ENCODE results near the gene ACTL10.

The ACTL10 gene

DNA sequence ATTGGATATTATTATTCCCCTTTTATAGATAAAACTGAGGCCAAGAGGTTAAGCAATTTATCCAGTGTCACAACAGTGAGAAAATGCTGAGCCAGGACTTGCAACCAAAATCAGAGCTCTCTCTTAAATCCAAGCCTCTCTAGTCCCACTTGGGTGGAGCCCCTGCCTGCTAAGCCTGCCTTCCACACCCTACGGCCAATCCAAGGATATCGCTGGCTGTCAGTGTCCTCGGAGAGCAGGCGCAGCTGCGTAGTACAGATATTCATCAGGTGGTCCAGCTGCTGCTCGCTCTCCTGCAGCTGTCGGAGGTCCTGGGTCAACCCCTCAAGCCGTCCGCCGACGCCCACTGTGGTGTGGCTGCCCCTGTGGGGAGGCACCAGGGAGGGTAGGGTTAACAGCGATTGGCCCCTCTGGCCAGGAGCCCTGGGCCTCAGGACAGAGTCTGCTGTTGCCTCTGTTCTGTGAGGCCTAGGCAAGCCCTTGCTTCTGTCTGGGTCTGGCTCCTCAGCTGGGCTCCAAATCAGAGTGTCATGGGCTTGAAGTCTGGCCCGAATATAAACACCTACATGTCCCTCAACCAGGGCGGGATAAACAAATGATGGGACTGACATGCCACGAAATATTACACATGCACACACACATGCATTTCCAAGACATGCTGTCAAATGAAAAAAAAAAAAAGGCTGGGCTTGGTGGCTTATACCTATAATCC, 11.4 kb downstream of the ACTL10 start:
- DNase-seq (ENCODE audit: low read depth in 2 of 2), result no peak

DNA sequence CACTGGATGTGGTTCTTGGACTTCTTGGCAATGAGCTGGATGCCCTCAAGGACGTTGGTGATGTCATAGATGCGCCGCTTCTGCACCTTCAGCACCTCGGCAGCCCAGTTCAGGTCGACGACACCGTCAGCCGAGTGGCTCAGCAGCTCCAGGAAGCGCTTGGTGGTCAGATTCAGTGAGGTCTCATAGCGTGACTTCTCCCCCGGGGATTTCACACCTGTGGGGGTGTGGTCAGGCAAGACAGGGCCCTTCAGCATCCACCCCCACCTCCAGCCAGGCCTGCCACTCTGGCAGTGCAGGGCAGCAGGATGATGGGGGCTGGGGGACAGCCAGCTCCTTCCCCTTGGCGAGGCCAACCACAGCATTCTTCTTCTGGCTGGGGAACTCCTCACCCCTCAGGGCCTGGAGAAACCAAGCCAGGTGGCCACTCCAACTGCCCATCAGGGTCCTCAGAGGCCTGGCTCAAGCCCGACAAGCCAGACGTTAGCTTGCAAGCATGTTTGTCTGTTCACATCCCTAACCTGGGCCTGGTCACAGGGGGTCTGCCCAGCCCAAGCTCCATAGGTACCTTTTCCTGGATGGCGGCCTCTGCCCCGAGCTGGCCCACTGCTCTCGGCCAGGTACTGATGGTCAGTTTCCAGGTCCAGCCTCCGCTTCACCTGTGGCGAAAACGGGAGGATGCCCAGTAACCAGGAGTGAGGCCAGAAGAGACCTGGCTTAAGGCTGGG, 13.2 kb downstream of the ACTL10 start:
- DNase-seq (ENCODE audit: low read depth in 2 of 2), result peak; percentile 51 to 53

- no peak for DNase-seq (ENCODE audit: low read depth in 2 of 2)
Measured at GRCh38 chr20:33680686-33681085, 13.9 kb downstream of the ACTL10 start.

DNA sequence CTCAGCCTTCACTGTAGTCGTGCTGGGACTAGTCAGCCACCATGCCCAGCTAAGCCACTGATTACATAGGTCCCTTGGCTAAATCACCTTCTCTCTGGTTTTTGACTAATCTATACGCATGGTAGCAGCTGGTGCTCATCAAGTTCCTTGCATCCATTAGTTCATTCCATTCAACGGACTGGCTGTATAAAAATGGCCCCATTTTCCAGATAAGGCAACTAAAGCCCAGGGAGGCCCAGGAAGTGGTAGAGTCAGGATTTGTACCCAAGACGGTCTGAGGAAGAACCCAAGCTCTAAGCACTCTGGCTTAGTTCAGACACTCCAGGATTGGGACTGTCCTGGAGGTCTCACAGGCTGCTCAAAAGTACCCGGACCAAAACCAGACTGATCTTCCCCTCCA, 14.5 kb downstream of the ACTL10 start:
- DNase-seq (ENCODE audit: low read depth in 2 of 2), result no peak

DNA sequence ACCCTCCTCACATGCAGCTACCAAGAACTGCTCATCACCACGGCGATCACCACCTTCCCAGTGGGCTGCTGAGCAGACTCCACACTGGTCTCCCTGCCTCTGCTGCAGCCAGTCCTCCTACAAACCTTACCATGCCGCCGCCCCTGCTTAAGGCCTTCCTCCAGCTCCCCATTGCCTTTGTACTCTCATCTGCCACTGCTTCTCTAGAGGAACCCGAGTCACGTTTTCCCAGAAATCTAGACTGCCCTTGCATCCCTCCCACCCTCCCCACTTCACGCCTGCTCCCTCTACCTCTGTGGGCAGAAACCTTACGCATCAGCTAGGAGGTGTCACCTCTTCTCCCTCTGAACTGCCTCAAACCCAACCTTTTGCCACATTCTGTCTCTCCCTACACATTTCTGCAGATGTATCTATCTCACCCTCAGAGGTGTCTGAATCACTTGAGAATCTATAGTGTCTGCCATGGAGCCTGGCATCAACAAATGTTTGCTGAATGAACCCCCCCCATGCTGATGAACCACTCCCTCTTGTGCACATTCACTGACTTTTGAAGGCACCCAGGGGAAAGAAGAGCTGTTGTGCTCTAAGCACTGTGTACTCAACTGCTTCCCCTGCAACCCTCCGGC, 15.1 kb downstream of the ACTL10 start:
- DNase-seq (ENCODE audit: low read depth in 2 of 2), result peak in 1 of 2 donors; percentile 32

DNA sequence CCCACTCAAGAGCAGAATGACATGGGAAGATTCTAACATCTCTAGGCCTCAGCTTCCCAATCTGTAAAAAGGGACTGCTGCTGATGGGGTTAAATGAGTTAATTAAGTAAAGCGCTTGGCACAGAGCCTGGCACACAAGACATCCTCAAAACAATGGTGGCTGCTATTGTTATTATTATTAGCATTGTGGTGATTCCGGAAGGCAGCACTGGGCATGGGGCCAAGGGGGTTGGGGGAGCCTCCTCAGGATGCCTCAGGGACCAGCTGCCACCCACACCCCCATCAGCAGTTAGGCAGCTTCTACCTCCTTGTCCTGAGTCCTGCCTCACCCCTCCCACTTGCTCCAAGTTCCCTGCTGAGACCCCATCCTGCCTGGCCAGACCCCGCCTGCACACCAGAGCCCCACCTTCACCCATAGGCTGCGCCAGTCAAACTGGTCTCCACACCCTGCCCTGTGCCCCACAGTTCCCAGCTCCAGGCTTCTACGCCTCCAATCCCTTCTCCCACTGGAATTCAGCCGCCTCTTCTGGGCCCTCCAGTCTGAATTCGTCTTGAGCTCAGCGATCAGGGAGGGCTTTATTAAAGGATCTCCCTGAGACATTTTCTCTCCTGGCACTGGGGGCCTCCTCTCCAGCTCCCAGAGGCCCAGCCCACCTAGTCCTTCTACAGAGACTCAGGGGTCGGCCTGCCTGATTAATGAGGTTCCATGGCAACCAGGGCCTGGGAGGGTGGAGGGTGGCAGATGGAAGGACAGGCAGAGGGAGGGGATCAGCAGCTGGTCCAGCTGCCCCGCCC, 18.0 kb downstream of the ACTL10 start:
- no peak for DNase-seq (ENCODE audit: low read depth in 2 of 2)

GRCh38 chr20:33685328-33686099, 18.8 kb downstream of the ACTL10 start:
- DNase-seq (ENCODE audit: low read depth in 2 of 2), result peak; percentile 67 to 68

DNA sequence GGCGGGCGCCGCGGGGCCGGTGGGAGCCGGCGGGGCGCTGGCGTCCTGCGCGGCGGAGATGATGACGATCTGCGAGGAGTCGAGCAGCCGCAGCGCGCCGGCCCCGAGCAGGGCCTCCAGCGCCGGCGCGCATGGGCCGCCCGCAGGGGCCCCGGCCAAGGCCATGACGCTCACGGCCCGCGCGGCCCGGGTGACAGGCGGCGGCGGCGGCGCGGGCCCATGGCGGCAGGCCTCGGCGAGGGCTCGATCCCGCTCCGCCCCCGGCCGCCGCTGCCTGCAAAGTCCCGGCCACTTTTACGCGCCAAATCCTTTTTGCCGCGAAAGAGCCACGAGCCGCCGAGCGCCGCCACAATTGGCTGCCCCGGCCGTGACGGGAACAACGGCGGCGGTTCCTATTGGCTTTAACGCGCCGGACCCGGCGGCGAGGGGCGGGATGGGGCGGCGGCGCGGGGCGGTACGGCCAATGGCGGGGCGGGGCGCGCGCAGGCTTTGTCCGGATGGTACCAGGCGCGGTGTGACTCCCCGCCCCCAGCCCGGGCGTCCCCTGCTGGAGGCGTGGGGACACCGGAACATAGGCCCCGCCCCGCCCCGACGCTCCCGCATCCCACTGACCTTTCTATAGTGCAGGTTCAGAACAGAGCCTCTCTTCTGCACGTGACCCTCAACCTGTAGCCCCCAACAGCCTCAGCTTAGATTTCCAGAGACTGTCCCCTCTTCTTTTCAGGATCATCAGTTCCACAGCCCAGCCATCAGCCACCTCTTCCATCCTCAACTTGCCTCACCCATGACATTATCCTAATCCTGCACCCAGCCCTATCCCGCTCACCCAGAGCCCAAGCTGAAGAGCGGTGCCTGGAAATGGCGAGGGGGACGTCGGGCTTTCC, 19.6 kb downstream of the ACTL10 start, which contains the start of gene E2F1:
Gene E2F1, minus strand, starts transcription at position 286 of the 884 bp plus-strand sequence. Its CDS starts 121 bp downstream, at position 165.
- peak; percentile 95 to 96 for DNase-seq (ENCODE audit: low read depth in 2 of 2)

- no peak for DNase-seq (ENCODE audit: low read depth in 2 of 2)
Measured at GRCh38 chr20:33686984-33687366, 20.2 kb downstream of the ACTL10 start.

GRCh38 chr20:33687370-33687915, 20.7 kb downstream of the ACTL10 start:
- DNase-seq (ENCODE audit: low read depth in 2 of 2), result no peak

GRCh38 chr20:33687993-33688937, 21.5 kb downstream of the ACTL10 start:
- no peak for DNase-seq (ENCODE audit: low read depth in 2 of 2)

DNA sequence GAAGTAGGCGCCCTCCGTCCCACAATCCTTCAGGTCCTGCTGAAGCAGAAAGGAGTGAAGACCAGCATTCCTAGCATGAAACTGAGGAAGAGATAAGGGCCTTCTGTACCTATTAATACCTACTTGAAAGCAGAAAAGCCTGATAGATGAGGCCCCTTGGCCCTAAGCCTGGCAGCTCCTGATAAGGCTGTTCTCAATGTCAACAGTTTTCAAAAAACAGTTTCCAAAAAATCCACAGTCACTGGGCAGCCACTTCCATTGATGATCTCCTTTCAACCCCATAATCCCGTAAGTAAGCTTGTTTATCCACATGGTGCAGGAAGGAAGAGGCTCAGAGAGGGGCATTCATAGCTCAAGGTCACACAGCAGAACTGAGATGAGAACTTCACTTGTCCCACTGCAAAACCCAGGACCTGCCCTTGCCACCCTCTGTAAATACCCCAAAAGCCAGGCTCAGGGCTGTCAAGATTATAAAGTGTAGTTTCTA, 22.2 kb downstream of the ACTL10 start:
- DNase-seq (ENCODE audit: low read depth in 2 of 2), result no peak

GRCh38 chr20:33689493-33689892, 22.8 kb downstream of the ACTL10 start:
- no peak for DNase-seq (ENCODE audit: low read depth in 2 of 2)

DNA sequence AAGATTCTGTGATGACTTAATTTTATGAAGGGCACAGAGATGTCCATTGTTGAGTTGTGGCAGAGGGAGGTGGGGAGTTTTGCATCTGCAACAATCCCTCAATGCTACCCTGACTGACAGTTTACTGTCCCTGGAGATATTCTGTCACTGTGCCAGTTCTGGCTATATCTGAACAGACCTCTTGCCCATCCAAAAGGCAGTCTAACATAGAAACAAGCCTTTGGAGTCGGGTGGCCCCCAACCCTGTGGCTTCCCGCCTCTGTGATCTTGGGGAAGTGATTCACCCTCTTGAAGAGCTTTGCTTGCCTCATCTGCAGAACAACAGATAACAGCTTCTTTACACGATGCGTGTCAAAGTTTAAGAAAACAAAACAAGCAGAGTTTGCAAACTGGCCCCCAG, 23.2 kb downstream of the ACTL10 start:
- DNase-seq (ENCODE audit: low read depth in 2 of 2), result peak; percentile 57 to 58

DNA sequence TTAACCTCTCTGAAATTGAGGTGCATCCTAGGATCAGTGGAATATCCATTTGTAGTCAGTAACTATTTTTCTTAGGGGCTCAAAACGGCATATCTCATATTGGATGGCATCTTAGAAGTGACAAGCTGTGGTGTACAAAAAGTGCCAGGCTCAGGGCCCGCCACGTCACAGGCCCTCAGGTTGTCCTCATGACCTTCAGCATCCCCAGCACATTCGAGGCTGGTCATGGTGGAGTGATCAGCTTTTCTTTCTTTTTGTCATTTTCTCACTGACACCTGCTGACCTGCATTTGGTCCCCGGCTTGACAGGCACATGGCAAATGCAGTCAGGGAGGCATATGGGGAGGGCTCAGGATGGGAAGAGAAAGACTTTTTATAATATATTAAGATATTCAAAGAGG, 26.5 kb downstream of the ACTL10 start:
- DNase-seq (ENCODE audit: low read depth in 2 of 2), result no peak

GRCh38 chr20:33693741-33694638, 27.2 kb downstream of the ACTL10 start:
- DNase-seq (ENCODE audit: low read depth in 2 of 2), result no peak

- DNase-seq (ENCODE audit: low read depth in 2 of 2), result no peak
Measured at GRCh38 chr20:33694639-33695012, 27.9 kb downstream of the ACTL10 start.

DNA sequence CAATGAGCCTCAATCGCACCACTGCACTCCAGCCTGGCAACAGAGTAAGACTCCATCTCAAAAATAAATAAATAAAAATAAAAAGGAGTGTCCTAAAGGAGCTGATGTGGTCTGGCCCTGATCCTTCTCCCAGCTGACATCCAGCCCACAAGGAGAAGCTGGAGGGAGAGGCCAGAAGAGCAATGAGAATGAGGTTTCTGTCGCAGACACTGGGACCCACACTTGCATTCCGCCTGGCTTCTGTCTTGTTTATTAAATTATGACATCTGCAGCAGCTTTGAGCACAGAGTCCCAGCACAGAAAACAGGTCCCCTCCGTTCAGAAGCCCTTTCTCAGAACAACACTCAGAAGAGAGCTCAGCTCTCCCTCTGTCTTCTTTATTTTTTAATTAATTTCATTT, 29.7 kb downstream of the ACTL10 start:
- no peak for DNase-seq (ENCODE audit: low read depth in 2 of 2)

Measured in stimulated activated CD8-positive, alpha-beta memory T cell treated with anti-CD3 and anti-CD28 coated beads, Interleukin-15, amount 100 ng/mL, for 48 hours (primary cell).